Coronary artery (tissue), 2 donors: ENCODE measurements around the gene LTBR.
A peak's percentile ranks its signal among the peaks of the same experiment; 100 is the strongest.
"Not testable (repeated sequence)": the region's sequence is repeated elsewhere in the genome, so short reads cannot be mapped to it uniquely, and the experiment has no call there.

Experiments used
- DNase-seq: peaks from one replicate; pipeline ENCODE4 v3.0.0-alpha.2; 2017; ENCODE audit warnings: low spot score
- H3K27ac ChIP-seq, 2 donors: fragments of 200-600 bp; sonication (generic); one replicate each; pipeline ENCODE4 v1.5.1; 2016 to 2019
- H3K4me3 ChIP-seq: fragments of 200-600 bp; sonication (generic); 2 replicates; pipeline ENCODE4 v1.5.1; 2016; ENCODE audit warnings: mild to moderate bottlenecking, moderate library complexity
- CTCF ChIP-seq: fragments of 200-600 bp; sonication (generic); IDR thresholded peaks from one replicate; pipeline ENCODE4 v1.5.1; 2019; ENCODE audit warnings: antibody characterized with exemption

LTBR gene

GRCh38 chr12:6337958-6338433, 46.0 kb upstream of the LTBR start:
- no peak for DNase-seq
- TF ChIP-seq CTCF, result no peak
- Histone ChIP-seq H3K4me3 (peak overlapping the region; percentile 86), H3K27ac (peak overlapping the region; percentile 94 to 98)

DNA sequence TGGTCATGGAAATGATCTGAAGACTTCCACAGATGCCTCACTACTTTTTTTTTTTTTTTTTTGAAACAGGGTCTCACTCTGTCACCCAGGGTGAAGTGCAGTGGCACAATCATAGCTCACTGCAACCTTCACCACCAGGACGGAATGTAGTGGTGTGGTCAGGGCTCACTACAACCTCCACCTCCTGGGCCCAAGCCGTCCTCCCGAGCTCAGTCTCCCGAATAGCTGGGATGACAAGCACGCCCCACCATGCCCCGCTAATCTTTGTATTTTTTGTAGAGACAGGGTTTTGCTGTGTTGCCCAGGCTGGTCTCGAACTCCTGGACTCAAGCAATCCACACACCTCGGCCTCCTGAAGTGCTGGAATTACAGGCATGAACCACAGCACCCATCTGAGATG, 45.4 kb upstream of the LTBR start:
- H3K4me3 ChIP-seq, result peak overlapping the region; percentile 86
- not testable (repeated sequence) for DNase-seq
- H3K27ac ChIP-seq, result peak overlapping the region; percentile 94 to 98

DNA sequence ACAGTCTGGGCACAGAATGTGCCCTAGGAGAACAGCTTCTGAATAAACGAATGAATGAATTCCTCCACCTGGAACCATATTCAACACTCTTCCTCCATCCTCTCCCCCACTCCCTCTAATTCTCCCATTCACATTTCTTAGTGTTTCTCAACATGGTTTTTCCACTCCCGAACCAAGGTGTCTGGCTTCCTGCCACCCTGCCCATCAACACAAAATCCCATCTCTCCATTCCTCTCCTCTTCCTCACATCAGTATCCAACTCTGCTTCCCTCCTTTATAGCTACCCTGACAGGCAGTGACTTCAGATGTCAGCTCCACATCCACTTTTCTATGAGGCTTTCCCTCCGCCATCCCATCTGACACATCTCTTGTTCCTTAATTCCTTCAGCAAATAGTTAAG, 45.0 kb upstream of the LTBR start:
- TF ChIP-seq CTCF, result no peak
- no peak for DNase-seq
- H3K4me3 ChIP-seq, result peak overlapping the region; percentile 86
- peak overlapping the region; percentile 94 to 98 for H3K27ac ChIP-seq

DNA sequence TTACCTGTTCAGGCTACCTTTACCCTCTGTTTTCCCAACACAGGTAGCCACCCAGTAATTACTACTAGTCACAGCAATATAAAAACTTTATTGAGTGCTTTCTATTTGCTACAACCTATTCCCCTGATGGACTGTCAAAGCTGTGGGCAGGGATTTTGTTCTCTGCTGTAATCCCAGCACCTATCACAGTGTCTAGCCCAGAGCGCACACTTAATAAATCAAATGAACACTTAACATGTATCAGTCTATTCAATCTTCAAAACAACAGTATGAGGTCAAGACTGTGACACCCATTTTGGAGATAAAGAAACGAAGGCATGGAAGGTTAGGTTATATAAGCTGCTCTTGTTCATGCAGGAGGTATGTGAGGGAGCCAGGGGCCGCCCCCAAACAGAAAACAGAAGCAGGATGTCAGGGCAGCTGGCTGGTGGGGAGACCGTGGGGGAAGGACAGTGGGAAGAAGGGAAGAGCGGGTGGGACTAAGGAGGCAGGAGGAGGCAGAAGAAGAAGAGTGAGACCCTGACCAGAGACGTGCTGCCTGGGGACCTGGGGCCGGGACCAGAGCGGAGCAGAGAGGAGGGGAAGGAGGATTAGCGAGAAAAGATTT, 43.8 kb upstream of the LTBR start:
- no peak for TF ChIP-seq CTCF
- Histone ChIP-seq H3K27ac (peak overlapping the region; percentile 94 to 98), H3K4me3 (peak overlapping the region; percentile 86)
- peak; percentile 78 for DNase-seq

DNA sequence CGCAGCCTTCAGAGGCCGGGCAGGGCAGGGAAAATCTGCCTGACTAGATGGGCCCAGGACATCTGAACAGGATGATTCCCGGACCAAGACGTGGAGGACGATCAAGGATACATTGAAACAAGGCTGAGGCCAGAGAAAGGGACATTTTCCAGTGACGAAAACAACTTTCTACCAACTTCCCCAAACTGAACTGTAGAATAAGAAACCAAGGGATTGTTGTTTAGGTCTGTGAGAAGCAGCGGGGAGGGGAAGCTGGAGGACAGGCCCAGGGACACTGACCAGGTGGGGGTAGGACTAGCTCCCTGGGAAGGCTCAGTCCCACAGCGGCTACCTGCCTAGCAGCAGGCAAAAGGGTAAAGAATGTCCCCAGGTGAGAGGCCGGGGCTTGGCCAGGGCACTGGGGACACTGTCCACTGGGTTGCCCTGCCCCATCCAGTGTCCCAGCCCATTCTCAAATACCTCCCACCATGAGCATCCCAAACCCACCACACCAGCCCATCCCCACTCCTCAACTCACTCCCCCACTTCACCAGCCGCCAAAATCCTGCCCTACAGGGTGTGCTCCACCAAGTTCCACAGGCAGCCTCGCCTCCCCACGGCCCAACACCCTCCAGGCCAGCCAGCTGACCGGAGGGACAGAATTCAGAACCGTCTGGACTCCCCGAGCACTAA, 43.1 kb upstream of the LTBR start:
- no peak for TF ChIP-seq CTCF
- Histone ChIP-seq H3K4me3 (peak overlapping the region; percentile 86), H3K27ac (peak overlapping the region; percentile 94 to 98)
- DNase-seq, result no peak

DNA sequence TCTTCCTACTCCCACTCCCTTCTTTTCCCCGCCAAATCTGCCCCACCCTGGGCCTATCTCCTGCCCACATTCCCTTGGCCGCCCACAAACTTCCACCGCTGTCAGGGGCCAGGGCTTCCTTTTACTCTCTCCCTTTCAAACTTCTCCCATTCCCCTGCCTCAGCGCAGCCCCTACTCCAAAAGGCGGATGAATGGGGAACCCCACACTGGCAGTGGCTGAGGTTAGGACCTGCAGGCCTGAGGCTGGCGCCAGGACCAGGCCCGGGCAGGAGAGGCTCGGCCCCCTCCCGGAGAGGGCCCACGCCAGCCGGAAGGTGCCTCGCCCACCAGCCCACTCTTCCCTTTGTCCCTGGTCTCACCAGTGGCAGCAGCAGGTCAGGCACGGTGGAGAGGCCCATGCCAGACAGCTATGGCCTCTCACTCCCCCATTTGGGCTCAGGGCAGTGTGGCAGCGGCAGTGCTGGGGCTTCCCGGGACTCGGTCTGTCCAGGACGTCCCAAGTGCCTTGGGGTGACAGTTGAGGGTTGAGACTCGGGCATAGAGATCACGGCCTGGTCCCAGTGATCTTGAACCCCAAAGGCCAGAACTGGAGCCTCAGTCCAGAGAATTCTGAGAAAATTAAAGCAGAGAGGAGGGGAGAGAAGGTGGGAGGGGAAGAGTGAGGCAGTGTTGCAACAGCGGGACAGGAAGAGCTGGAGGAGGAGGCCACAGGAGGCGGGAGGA, 42.4 kb upstream of the LTBR start, which contains the start of gene TNFRSF1A:
Gene TNFRSF1A (minus strand): TSS at position 660 of the 723 bp plus-strand sequence. CDS start 262 bp downstream, at position 398.
- Histone ChIP-seq H3K27ac (peak within 1 kb of the TSS; percentile 94 to 98), H3K4me3 (peak within 1 kb of the TSS; percentile 86)
- no peak for TF ChIP-seq CTCF
- DNase-seq, result peak; percentile 84

DNA sequence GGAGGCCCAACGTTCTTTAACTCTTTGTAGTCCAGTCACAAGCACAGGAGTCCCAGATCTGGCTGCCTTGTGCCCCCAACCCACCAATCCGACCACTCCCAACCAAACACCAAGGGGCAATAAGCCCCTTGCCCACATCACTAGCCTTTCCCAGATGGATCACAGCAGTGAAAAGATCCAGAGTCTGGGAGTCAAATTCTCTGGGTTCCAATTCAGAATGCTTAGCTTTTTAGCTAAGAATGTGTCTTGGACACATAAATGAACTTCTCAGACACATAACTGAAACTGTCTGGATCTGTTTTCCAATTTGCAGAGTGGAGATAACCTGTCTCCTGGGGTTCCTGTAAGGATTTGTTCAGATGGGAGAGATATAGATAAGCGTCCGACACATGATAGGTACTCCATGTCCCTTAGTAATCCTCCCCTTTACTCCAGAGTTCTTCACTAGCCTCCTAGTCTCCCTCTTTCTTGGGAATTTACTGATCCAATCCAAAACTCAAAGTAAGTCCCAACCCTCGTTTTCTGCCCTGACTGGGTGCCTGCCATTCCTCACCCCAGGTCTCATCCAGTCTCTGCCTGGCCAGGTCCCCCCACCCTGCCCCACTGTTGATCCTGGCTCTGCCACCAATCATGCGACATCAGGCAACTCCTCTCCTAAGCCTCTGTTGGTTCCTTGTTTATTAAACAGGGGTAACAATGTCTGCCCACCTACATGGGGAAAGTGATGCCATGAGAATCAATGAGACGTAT, 41.6 kb upstream of the LTBR start:
- H3K27ac ChIP-seq, result peak overlapping the region; percentile 94 to 98
- H3K4me3 ChIP-seq, result peak overlapping the region; percentile 86
- no peak for DNase-seq
- TF ChIP-seq CTCF, result no peak
